ENCODE measurements around the gene APEX2. TPM values are rescaled to one million over a fixed set of nuclear protein-coding genes. Genes with fewer than 3 reads are reported as not detected.
"Not testable (repeated sequence)": the region's sequence is repeated elsewhere in the genome, so short reads cannot be mapped to it uniquely, and the experiment has no call there.

Gene APEX2
- total RNA-seq, 4 donors from 2014 or later: 12.4 to 25.2 (median 22.0) TPM

- DNase-seq (ENCODE audit: low spot score in 2 of 2): no peak
- no peak overlapping the region for H3K4me3 ChIP-seq
- H3K36me3 ChIP-seq: no peaks in the 10 kb centered on the region
- H3K4me1 ChIP-seq: no peaks in the 10 kb centered on the region
- no peaks in the 10 kb centered on the region for H3K27me3 ChIP-seq
- WGBS: 68% methylated on average over 2 of the region's 2 CpGs
- no peak overlapping the region for H3K27ac ChIP-seq
- no peak for TF ChIP-seq CTCF (IDR thresholded peaks at IDR 0.05)
- no peak for TF ChIP-seq EP300 (IDR thresholded peaks at IDR 0.05)
- TF ChIP-seq POLR2A (IDR thresholded peaks at IDR 0.05): no peak
- no peak for TF ChIP-seq POLR2AphosphoS5 (IDR thresholded peaks at IDR 0.05)
- H3K9me3 ChIP-seq: no peaks in the 10 kb centered on the region
Measured at GRCh38 chrX:55029291-55029690, 29.1 kb downstream of the APEX2 start.

DNA sequence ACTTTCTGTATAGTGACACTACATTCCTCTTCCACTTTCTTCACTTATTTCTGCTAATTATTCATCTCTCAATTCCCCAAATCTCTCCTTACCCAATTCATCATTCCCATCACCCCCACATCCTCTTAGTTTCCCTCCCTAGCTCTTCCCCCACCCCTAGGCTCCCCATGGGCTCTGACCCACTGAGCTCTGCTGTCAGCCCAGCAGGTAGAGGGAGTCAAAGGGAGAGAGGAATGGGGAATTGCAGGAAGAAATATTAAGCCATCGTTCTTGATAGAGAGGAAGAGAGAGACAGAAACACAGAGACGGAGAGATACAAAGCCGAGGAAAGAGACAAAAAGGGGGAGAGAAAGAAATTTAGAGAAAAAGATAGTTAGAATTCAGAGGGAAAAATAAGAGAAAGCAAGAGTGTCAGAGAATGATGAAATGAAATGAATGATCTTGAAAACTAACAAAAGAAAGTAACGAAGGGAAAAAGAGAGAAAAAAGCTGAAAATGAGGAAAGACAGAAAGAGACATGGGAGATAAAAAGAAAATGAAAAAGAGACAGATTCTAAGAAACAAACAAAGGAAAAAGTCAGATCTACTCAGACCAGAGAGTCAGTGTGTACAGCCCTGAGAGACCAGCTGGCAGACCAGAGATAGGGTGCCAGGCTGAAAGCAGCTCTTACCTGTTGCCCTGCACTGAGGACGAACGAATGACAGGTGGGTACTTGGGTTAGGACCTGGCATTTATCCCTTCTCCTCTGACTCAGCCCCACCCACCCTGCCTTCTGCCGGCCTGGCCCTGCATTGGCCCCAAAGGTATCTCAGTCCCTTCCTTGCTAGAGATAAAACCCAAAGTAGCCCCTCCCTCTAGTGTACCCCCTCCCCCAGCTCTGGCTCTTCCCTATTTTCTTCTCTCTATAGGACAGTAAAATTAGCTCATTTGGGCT lies 30.4 kb downstream of the APEX2 start, which contains the start of gene ALAS2:
Gene ALAS2 (minus strand): TSS at position 707 of the 935 bp plus-strand sequence. CDS start 4,977 bp downstream, outside the sequence.
- Histone ChIP-seq H3K27ac (no peak within 1 kb of the TSS), H3K9me3 (no peaks in the 10 kb centered on the region), H3K27me3 (no peaks in the 10 kb centered on the region), H3K4me1 (no peaks in the 10 kb centered on the region), H3K4me3 (no peak within 1 kb of the TSS), H3K36me3 (no peaks in the 10 kb centered on the region)
- TF ChIP-seq POLR2A (IDR thresholded peaks at IDR 0.05) (no peak), POLR2AphosphoS5 (IDR thresholded peaks at IDR 0.05) (no peak), CTCF (IDR thresholded peaks at IDR 0.05) (no peak), EP300 (IDR thresholded peaks at IDR 0.05) (no peak)
- DNase-seq (ENCODE audit: low spot score in 2 of 2): no peak
- WGBS: 65% methylated on average over 7 of the region's 7 CpGs

DNA sequence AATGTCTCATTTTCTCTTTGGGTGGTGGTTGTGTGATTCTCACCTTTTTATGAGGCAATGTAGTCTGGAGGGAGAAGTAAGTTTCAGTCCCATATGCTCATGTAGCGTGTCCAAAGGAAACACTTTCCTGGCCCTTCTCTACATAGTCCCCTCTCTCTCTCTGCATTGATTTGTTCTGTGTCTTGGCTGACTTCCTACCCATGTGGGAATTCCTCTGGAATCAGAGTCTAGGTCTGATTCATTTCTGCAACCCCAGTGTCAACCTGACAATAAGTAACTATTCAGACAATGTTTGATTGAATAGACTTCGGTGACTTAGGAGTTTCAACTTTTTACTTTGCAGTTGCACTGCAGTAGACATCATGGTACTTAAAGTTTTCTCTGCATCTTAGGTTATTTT lies 33.3 kb downstream of the APEX2 start:
- no peaks in the 10 kb centered on the region for H3K9me3 ChIP-seq
- no peak for TF ChIP-seq POLR2A (IDR thresholded peaks at IDR 0.05)
- no peak for TF ChIP-seq POLR2AphosphoS5 (IDR thresholded peaks at IDR 0.05)
- TF ChIP-seq CTCF (IDR thresholded peaks at IDR 0.05): no peak
- TF ChIP-seq EP300 (IDR thresholded peaks at IDR 0.05): no peak
- H3K27ac ChIP-seq: no peak overlapping the region
- H3K36me3 ChIP-seq: no peaks in the 10 kb centered on the region
- no peak overlapping the region for H3K4me3 ChIP-seq
- DNase-seq (ENCODE audit: low spot score in 2 of 2): no peak
- no peaks in the 10 kb centered on the region for H3K4me1 ChIP-seq
- WGBS: 85% methylated on average over 2 of the region's 2 CpGs
- no peaks in the 10 kb centered on the region for H3K27me3 ChIP-seq

GRCh38 chrX:55039471-55039870 lies 39.3 kb downstream of the APEX2 start:
- Histone ChIP-seq H3K36me3 (no peaks in the 10 kb centered on the region), H3K27me3 (no peaks in the 10 kb centered on the region), H3K9me3 (no peaks in the 10 kb centered on the region), H3K4me1 (no peaks in the 10 kb centered on the region), H3K4me3 (no peak overlapping the region), H3K27ac (no peak overlapping the region)
- 70% methylated on average over 3 of the region's 3 CpGs for WGBS
- no peak for DNase-seq (ENCODE audit: low spot score in 2 of 2)
- TF ChIP-seq EP300 (IDR thresholded peaks at IDR 0.05): no peak
- no peak for TF ChIP-seq POLR2AphosphoS5 (IDR thresholded peaks at IDR 0.05)
- no peak for TF ChIP-seq POLR2A (IDR thresholded peaks at IDR 0.05)
- no peak for TF ChIP-seq CTCF (IDR thresholded peaks at IDR 0.05)

DNA sequence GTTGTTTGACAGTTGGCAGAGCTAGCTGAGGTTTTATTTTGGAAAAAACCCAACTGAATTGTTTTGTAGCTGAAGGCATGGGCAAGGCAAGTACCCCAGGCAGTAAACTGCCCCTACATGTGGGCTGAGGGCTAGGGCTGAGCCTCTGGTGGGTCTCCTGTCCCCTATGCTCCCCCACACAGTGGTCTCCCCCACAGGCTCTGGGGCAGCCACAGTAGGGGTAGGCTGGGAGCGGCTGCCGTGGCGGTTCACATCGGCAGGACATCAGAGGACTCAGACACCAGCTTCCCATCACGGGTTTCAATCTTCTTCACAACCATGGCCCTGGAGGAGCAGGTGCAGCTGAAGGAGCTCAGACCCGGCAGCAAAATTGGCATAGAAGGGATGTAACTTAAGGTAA lies 41.4 kb downstream of the APEX2 start:
- H3K27ac ChIP-seq: no peak overlapping the region
- no peak for DNase-seq (ENCODE audit: low spot score in 2 of 2)
- H3K4me3 ChIP-seq: no peak overlapping the region
- no peaks in the 10 kb centered on the region for H3K27me3 ChIP-seq
- no peaks in the 10 kb centered on the region for H3K36me3 ChIP-seq
- WGBS: 85% methylated on average over 6 of the region's 6 CpGs
- no peaks in the 10 kb centered on the region for H3K9me3 ChIP-seq
- no peaks in the 10 kb centered on the region for H3K4me1 ChIP-seq
- TF ChIP-seq EP300 (IDR thresholded peaks at IDR 0.05): no peak
- TF ChIP-seq POLR2A (IDR thresholded peaks at IDR 0.05): no peak
- no peak for TF ChIP-seq CTCF (IDR thresholded peaks at IDR 0.05)
- no peak for TF ChIP-seq POLR2AphosphoS5 (IDR thresholded peaks at IDR 0.05)

GRCh38 chrX:55050599-55050998 lies 50.4 kb downstream of the APEX2 start:
- 83% methylated on average over 2 of the region's 2 CpGs for WGBS
- H3K4me3 ChIP-seq: not testable (repeated sequence)

More at GRCh38 chrX:55050599-55050998, 50.4 kb downstream of the APEX2 start:
- DNase-seq (ENCODE audit: low spot score in 2 of 2); H3K27ac ChIP-seq; H3K36me3 ChIP-seq; H3K9me3 ChIP-seq; H3K27me3 ChIP-seq; H3K4me1 ChIP-seq: not testable (repeated sequence)
